Stimulated activated CD4-positive, alpha-beta T cell treated with anti-CD3 and anti-CD28 coated beads, Interleukin-2, amount 100 ng/mL, for 48 hours (primary cell): ENCODE results near the gene SEMA3F.

ENCODE experiments used
- DNase-seq, 2 donors: peaks; one replicate each; pipeline ENCODE4 v3.0.0-alpha.2; 2020

The SEMA3F gene

DNA sequence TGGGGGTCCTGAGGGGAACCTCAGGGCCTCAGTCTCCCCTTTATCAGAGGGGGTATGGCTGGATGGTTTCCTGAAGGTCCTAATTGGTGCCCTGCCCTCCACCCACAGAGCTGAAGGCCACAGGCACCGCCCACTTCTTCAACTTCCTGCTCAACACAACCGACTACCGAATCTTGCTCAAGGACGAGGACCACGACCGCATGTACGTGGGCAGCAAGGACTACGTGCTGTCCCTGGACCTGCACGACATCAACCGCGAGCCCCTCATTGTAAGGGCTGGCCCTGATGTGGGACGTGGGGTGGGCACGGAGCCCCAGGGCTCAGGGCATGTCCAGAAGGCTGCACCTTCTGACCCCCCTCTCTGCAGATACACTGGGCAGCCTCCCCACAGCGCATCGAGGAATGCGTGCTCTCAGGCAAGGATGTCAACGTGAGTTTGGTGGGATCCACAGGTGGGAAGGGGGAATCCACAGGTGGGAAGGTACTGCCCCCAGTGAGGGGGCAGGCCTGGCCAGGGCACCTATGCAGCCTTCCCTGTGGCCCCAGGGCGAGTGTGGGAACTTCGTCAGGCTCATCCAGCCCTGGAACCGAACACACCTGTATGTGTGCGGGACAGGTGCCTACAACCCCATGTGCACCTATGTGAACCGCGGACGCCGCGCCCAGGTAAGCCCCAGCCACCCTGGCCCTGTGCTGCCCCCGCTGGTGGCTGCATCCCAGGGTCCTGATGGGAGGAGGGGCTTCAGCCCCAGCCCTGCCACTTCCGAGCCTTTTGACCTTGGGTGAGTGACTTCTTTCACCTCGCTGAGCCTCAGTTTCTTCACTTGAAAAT is 18.8 kb downstream of the SEMA3F start:
- no peak for DNase-seq

DNA sequence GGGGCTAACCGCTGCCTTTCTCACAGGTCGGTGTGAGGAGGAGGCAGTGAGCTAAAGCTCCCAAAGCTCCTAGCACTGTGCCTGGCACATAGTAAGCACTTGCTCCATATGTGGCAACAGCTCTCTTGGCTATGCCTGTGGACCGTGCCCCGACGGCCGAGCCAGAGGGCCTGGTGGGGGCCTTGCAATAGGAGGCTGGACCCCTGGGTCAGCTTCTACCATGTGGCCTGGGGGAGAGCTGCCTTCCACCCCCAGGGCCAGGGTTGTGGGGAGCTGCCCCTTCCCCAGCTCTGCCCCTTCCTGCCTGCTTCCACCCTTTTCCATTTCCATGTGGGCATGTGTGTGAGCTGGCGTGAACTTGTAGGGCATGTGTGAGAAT is 19.4 kb downstream of the SEMA3F start:
- DNase-seq = no peak

DNA sequence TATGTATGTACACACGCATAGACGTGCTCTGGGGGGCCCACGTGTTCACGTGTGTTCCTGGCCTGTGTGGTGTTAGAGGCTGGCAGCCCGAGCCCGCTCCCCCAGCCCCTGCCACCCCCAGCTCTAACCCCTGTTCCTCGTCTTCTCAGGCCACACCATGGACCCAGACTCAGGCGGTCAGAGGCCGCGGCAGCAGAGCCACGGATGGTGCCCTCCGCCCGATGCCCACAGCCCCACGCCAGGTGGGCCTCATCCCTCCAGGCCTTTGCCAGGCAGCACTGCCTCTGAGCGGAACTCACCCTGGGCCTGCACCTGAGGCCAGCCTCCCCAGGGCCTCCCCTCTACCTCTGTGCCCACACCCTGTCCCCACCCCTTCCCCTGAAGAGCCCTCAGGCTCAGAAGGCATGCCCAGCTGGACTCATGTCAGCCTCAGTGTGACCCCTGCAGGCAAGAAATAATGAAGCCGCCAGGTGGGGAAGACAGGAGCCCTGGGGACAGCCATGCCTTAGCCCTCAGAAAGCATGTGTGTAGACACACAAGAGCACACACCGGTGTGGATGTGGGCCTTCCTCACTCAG is 19.9 kb downstream of the SEMA3F start:
- no peak for DNase-seq

GRCh38 chr3:50177346-50177745 is 22.2 kb downstream of the SEMA3F start:
- no peak for DNase-seq

DNA sequence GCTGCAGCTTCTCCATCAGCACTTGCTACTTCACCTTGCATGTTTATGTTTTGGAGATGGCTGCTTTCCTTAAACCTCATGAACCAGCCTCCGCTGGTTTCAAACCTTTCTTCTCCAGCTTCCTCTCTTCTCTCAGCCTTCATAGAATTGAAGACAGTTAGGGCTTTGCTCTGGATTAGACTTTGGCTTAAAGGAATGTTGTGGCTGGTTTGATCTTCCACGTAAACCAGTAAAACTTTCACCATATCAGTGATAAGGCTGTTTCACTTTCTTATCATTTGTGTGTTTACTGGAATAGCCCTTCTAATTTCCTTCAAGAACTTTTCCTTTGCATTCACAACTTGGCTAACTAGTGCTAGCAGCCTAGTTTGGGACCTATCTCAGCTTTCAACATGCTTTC is 24.6 kb downstream of the SEMA3F start:
- DNase-seq = no peak

GRCh38 chr3:50181985-50182384 is 26.9 kb downstream of the SEMA3F start:
- no peak for DNase-seq

- no peak for DNase-seq
Measured at GRCh38 chr3:50182533-50183099, 27.5 kb downstream of the SEMA3F start.

- DNase-seq = no peak
Measured at GRCh38 chr3:50183755-50184154, 28.6 kb downstream of the SEMA3F start.

GRCh38 chr3:50184242-50184978 is 29.3 kb downstream of the SEMA3F start:
- DNase-seq = no peak

GRCh38 chr3:50185230-50185629 is 30.1 kb downstream of the SEMA3F start:
- DNase-seq = no peak

- DNase-seq = no peak
Measured at GRCh38 chr3:50186096-50186495, 31.0 kb downstream of the SEMA3F start.

- no peak for DNase-seq
Measured at GRCh38 chr3:50187750-50188149, 32.6 kb downstream of the SEMA3F start.

DNA sequence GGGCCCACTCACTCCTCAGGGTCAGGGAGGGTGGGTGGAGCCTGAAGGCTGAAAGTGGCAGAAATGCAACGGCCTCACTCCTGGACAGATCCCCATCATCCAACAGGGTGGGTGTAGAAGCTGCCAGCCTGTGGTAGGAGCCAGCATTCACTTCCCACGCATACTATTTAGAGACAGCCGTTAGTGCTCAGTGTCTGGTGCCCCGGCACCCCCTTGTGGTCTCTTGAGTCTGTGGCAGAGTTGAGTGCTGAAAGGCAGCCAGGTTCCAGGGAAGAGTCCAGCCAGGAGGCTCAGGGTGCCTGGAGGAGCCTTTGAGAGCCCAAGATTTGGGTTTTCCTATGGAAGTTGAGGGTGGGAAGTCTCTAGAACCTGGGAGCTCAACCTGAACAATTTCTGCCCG is 34.1 kb downstream of the SEMA3F start:
- DNase-seq = peak; percentile 25 to 32

GRCh38 chr3:50189989-50190388 is 34.9 kb downstream of the SEMA3F start:
- DNase-seq = no peak

GRCh38 chr3:50190936-50191660 is 36.0 kb downstream of the SEMA3F start, which contains the start of gene GNAT1:
GNAT1 (plus strand) TSS chr3:50191610; CDS start chr3:50191726, 116 bp downstream.
- no peak for DNase-seq

- DNase-seq = no peak
Measured at GRCh38 chr3:50192124-50192523, 37.0 kb downstream of the SEMA3F start.

GRCh38 chr3:50192689-50193141 is 37.6 kb downstream of the SEMA3F start:
- DNase-seq = peak; percentile 91 to 94

DNA sequence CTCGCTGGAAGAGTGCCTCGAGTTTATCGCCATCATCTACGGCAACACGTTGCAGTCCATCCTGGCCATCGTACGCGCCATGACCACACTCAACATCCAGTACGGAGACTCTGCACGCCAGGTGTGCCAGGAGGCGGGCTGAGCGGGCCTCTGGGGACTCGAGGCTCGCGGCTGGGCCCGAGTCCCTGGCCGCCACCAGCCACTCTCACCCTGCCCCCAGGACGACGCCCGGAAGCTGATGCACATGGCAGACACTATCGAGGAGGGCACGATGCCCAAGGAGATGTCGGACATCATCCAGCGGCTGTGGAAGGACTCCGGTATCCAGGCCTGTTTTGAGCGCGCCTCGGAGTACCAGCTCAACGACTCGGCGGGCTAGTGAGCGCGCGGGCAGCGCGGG is 38.2 kb downstream of the SEMA3F start:
- no peak for DNase-seq

GRCh38 chr3:50193746-50194127 is 38.6 kb downstream of the SEMA3F start:
- no peak for DNase-seq

DNA sequence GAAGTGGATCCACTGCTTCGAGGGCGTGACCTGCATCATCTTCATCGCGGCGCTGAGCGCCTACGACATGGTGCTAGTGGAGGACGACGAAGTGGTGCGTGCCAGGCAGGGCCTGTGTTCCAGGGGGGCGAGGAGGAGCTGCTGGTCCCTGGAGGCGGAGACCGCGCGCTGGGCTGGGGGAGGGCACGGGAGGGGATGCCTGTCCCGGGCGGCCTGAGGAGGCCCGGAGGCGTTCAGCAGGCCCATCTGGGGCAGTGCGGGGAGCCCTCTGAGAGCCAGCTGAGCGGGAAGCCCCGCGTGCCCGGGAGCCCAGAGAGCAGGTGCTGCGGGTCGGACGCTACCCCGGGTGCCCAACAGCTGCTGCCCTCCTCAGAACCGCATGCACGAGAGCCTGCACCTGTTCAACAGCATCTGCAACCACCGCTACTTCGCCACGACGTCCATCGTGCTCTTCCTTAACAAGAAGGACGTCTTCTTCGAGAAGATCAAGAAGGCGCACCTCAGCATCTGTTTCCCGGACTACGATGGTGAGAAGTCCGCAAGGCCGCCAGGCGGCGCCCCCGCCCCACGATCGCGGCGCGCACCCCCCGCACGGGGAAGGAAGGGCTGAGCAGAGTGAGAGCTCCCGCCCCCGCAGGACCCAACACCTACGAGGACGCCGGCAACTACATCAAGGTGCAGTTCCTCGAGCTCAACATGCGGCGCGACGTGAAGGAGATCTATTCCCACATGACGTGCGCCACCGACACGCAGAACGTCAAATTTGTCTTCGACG is 39.2 kb downstream of the SEMA3F start:
- DNase-seq = peak; percentile 66 to 78

- DNase-seq = peak; percentile 31 to 42
Measured at GRCh38 chr3:50194903-50195500, 39.9 kb downstream of the SEMA3F start.
